GM18909 (cell line): ENCODE measurements around the gene CCDC14.
"Not testable (repeated sequence)": the region's sequence is repeated elsewhere in the genome, so short reads cannot be mapped to it uniquely, and the experiment has no call there.

Experiments used
- ATAC-seq: cut with Tn5 transposase; IDR thresholded peaks from one replicate; pipeline ENCODE4 v1.9.1; 2021; ENCODE audit warnings: mild to moderate bottlenecking; ENCODE audit not compliant: unreplicated experiment, poor library complexity

CCDC14 gene

GRCh38 chr3:123971406-123971805, 10.4 kb upstream of the CCDC14 start:
- no peak for ATAC-seq

- not testable (repeated sequence) for ATAC-seq
Observed at GRCh38 chr3:123967260-123967659, 6.2 kb upstream of the CCDC14 start.

GRCh38 chr3:123966799-123967198, 5.8 kb upstream of the CCDC14 start:
- not testable (repeated sequence) for ATAC-seq

GRCh38 chr3:123964793-123965192, 3.8 kb upstream of the CCDC14 start:
- ATAC-seq: not testable (repeated sequence)

DNA sequence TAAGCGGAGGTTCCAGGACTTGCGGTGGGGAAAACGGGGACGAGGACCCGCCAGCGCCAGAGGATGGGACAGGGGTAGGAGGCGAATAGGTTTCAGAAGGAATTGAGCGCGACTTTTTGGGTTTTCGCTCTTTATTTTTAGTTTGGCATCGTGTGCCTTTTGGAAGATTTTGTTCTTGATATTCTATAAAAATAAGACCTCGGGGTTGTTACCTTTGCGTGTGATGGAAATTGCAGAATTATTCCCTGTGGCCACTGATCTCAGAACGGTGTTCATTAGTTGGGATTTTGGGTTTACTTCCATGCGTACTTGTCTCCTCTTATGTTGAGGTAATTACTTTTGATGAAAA, 453 bp upstream of the CCDC14 start:
- no peak for ATAC-seq

- ATAC-seq: no peak
Observed at GRCh38 chr3:123953735-123954134, 7.3 kb downstream of the CCDC14 start.

DNA sequence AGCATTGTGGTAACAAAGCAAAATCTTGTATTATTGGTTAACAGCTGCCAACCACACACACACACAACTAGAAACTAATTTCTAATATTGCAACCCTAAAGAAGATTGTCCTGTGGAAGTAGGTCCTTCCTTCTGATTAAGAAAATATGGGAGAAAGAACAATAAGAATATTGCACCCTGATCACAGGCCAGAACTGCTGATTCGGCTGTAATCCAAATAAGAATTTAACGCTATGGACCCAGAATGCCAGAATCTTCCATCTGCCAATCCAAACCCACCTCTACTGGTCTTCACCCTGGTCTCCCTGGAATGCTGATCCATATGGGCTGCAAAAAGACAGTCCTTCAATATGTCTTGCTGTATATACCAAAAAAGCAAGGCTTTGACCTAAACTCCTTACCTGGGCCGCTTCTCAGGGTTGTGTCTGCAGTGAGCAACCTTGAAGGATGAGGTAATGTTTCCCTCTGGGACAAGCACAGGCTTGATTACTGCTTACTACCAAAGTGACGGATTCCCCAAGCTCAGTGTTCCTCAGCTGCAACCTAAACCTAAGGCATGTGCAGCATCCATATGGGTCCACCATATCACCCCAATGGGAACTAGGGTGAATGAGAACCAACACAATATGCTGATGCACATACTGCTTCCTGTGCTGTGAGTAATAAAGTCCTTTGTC, 8.0 kb downstream of the CCDC14 start:
- no peak for ATAC-seq

DNA sequence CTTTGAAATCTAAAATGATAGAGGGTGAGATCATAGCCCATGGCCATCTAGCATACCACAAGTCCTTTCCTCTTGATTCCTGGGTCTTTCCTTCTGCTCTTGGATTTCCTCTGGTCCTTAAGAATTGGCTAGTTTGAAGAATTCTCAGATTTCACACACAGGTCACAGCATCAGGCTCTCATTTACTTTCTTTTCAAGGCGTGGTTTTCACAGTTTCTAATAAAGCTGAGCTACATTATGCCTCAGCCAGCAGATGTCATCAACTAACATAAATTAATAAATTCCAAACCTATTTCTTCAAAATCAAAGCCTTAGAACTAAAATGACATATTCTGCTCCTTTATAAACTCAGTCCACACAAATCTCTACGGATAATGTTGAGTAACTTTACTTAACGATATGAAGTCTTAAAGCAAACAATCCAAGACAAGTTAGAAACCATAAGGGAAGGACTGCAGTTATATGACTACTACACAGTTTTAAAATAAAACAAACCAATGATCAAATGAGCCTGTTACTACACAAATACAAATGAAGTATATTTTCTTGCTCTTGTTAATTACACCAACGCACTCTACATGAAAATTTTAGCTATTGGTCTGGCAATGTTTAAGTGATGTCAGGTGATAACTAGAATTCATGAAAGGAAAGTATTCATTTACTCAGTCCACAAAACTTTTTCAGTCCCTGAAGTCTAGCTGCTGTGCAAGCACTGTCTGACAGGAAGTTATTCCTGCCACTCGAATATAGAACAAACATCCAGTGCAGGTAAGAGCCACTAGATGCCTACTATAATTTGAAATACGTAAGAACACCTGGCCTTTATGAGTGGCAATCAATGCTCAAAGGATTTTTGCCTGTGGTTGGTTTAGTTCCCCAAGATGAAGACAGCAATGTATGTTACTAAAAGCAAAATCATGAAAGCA, 9.2 kb downstream of the CCDC14 start:
- ATAC-seq: no peak

DNA sequence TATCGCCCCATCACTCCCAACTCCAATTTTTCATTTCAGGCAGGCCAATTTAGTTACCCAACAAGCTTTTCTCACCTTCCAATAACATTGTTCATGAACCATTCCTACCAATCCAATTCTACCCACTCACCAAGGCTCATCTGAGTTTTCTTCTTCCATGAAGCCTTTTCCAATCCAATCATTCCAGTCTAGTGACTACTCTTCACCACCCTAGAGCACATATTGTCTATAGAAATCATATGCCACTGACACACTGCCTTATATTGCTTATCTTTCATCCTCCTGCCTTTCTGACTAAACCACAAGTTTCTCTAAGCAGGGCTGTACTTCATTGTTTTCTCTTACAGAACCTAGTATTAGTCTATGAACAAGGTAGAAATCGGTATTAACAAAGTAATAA, 11.4 kb downstream of the CCDC14 start:
- ATAC-seq: no peak

GRCh38 chr3:123948449-123948848, 12.6 kb downstream of the CCDC14 start:
- no peak for ATAC-seq

DNA sequence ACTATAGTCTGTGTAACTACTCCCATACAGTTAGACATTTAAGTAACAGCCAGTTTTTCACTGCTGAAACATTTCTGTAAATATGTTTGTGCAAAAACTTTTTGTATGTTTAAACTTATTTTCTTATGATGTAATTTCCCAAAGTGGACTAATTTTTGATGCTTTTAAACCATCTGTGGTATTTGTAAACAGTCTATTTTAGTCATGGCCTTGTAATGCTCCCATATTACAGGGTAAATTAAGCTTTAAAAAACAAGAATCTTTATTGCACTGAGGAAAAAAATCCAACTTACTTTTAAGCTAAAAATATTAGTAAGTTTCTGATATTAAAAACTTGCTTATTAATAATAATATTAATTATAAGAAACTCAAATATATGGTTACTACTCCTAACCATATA, 13.5 kb downstream of the CCDC14 start:
- ATAC-seq: no peak

- ATAC-seq: no peak
Observed at GRCh38 chr3:123941542-123941941, 19.5 kb downstream of the CCDC14 start.

DNA sequence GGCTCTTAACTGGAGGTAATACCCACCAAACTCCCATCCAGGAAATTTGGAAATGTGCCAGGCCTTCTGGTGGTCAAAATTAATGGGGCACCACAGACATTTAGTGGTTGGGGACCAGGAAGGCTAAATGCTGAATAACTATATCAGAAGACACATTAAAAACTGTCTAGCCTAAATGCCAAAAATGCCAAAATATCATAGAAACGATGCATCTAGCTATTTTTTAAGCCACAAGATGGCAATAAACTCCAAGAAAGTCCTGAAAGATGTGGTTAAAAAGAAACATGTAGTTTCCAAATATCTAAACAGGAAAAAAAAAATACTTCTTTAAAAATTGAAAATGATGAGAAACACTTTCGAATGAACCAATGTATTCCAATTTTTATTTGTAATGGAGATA, 19.9 kb downstream of the CCDC14 start:
- no peak for ATAC-seq

GRCh38 chr3:123939706-123940105, 21.3 kb downstream of the CCDC14 start:
- ATAC-seq: no peak

- ATAC-seq: no peak
Observed at GRCh38 chr3:123936400-123936799, 24.6 kb downstream of the CCDC14 start.

DNA sequence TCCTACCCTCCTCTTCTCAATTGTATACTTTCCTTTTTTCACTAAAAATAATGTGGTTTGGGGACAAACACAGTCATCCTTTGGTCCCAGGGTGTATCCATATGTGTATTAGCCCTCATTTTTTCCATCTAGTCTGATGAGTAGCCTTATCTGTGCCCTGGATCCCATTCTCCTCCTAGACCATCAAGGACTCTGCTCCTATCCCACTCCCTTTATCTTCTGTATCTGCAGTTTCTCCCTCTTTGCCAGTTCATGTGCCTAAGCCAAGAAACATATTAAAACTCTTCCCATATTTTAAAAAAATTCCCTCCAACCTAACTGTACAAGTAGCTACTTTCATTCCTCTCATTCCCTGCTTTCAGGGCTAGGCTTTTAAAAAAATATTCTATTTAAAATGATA, 25.2 kb downstream of the CCDC14 start:
- no peak for ATAC-seq

GRCh38 chr3:123934250-123934649, 26.8 kb downstream of the CCDC14 start:
- ATAC-seq: no peak

DNA sequence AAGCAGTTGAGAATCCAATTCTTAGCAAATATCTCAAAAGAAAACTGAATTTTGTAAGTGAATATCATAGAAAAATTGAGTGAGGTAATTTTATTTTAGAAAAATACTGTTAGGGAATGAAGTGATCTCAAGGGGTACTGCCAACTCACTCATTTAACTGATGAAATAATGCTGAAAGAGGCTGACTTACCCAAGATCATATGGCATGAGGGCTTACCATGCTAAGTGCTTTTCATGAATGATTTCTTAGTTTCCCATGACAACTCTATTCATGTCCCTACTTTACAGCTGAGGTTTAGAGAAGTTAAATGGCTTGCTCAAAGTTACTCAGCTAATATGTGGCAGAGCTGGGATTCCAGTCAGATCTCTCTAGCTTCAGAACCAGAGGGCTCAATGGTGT, 30.6 kb downstream of the CCDC14 start:
- no peak for ATAC-seq

DNA sequence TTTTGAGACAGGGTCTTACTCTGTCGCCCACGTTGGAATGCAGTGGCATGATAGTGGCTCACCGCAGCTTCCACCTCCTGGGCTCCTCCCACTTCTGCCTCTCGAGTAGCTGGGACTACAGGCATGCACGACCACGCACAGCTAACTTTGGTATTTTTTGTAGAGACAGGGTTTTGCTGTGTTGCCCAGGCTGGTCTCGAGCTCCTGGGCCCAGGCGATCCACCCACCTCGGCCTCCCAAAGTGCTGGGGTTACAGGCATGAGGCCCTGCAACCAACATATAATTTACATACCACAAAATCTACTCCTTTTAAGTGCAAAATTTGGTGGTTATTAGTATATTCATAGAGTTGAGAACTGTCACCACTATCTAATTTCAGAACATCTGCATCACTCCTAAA, 31.7 kb downstream of the CCDC14 start:
- ATAC-seq: no peak

DNA sequence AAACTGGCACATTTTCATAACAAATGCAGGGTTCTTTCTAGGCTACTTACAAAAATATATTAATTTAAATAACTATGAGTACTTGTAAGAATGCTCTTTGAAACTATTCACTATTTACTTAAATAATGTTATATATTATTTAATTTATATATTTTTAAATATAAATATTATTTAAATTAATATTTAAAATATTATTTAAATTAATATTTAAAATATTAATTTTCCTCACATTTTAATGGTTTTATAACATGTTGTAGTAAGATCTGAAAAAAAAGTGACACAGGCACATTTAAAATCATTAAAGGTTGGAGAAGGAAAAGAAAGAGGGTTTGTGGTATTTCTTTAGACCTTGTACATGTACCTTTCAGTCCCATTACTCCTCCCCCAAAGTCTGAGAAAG, 34.6 kb downstream of the CCDC14 start:
- no peak for ATAC-seq

DNA sequence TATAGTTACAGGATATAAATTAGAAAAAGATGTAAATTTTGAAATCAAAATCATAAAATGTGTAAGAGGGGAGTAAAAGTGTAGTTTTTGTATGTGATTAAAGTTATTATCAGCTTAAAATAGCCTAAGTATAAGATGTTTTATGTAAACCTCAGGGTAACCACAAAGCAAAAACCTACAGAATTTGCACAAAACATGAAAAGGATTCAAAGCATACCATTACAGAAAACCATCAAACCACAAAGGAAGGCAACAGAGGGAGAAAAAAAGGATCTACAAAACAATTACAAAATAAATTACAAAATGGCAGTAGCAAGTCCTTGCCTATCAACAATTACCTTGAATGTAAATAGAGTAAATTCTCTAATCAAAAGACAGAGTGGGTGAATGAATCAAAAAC, 40.2 kb downstream of the CCDC14 start:
- no peak for ATAC-seq

DNA sequence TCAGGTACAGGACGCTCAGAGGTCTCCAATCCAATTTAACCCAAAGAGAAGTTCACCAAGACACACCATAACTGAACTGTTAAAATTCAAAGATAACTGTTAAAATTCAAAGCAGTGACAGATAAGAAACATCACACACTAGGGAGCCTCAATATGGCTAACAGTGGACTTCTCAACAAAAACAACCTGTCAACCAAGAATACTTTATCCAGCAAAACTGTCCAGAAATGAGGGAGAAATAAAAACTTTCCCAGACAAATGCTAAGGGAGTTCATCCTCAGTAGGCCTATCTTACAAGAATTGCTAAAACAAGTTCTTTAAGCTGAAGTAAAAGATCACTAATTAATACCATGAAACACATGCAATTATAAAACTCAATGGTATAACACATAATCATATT, 40.6 kb downstream of the CCDC14 start:
- ATAC-seq: no peak
